HG03354 (cell line): ENCODE measurements around the gene MVB12B.

ENCODE experiments used
- ATAC-seq: cut with Tn5 transposase; IDR thresholded peaks from one replicate; pipeline ENCODE4 v1.9.1; 2021; ENCODE audit warnings: mild to moderate bottlenecking; ENCODE audit not compliant: unreplicated experiment, poor library complexity, severe bottlenecking

Gene MVB12B

DNA sequence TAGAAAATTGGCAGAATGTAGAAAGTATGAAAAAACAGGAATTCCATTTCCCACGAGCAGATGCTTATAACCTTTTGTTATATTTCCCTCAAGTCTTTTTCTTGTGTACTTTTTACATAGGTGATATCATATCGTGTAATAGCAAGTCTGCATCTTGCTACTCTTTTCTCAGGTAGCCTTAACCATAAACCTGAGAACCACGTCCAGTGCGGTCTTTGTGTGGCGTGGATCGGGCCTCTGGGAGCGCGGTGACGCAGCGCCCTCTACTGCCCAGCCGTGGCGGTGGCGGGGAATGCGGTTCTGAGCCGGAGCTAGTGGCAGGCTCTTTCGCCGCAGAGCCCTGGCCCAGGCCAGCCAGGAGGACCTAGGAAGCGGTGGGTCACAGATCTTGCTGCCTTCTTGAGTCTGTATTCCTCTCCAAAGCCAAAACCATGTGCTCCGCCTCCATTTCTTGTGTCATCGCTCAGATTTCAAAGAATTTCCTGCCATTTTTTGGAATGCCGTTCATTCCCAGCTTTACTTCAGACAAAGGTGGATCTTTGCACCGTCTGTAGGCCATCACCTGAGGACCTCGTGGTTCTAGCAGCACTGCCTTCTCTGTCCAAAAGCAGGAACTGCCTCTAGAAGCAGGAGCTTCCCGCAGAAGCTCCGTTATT is 71.9 kb downstream of the MVB12B start:
- peak; percentile 40 for ATAC-seq

DNA sequence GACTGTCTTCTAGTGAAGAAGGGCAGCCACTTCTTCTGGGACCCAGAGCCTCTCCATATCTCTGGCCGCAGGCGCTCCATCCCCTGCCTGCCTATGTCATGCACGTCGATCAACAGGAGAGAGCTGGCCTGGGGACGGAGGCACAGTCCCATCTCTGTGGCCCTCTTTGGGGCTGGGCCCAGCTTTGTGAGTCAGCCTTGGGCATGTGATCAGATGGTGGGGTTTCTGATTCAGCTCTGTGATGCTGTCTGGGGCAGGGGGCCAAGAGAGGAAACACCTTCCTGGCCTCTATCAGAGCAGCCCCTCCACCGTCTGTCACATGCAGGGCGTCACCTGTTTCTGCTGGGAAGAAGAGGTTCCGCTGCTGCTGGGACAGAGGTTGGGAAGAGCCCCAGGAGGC is 72.6 kb downstream of the MVB12B start:
- ATAC-seq = no peak

DNA sequence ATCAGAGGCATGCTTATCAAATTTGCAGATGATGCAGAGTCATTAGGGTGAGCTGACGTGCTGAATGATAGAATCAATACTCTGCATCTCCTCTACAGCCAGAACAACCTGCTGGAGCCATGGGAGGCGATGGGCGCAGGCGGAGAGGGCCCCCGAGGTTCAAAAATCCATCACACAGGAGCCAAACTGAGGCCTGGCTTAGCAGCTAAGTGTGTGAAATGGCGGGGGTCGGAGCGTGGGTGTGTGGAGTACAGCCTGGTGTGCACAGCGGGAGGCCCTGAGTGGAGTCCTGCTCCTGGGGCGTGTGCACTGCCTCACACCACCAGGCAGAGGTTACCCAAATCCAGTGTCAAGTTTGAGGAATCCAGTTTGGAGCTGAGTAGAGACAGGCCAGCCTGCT is 73.2 kb downstream of the MVB12B start:
- no peak for ATAC-seq

DNA sequence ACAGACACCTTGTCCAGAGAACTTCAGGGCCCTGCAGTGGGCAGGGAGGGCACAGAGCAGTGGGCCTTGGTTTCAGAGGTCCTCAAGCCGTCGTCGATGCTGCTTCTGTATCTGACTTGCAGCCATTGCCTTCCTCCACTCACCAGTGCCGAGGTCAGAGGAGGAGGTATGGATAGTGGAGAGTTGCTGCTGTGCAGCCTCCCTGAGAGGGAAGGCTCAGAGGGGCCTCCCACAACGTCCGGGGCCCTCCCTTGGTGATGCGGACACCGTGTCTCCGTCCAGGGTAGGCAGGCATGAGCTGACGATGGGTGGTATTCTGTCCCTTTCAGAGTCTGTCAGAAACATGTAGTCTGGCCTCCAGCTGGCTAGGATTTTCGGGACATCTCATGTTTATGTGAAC is 73.9 kb downstream of the MVB12B start:
- ATAC-seq = no peak

DNA sequence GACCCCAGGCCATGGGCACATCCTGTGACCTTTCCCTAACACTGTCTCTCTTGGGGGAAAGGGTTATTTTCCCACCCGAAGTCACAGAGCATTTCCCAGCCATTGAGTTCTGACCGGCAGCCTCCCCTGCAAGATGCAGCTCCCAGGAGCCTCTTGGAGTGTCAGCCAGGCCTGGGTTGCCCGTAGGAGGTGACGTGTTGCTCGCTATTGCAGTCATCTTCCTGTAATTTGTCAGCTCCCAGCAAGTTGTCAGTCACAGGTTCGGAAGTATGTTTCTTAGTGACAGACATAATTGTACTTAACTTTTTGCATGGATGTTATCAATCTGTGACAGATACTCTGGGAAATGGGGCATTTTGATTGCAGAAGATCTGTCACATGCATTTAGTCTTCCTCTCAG is 74.5 kb downstream of the MVB12B start:
- ATAC-seq = no peak

DNA sequence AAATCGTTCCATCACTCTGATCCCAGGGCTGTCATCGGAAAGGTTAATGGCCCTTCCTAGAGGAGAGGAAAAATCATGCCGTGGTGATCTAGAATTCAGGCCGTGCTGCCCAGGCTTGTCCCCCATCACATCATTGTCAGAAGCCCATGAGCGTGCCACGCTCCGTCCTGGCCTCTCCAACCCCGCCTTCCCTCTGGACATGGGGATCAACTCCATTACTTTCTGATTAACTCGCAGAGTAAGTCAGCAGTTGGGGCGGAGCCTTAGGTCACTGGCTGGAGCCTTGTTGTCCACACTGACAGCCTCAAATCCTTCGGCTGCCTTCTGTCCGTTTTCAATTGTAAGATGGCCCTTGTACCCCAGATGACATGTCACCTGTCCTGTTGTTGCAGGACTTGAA is 75.0 kb downstream of the MVB12B start:
- ATAC-seq = no peak

DNA sequence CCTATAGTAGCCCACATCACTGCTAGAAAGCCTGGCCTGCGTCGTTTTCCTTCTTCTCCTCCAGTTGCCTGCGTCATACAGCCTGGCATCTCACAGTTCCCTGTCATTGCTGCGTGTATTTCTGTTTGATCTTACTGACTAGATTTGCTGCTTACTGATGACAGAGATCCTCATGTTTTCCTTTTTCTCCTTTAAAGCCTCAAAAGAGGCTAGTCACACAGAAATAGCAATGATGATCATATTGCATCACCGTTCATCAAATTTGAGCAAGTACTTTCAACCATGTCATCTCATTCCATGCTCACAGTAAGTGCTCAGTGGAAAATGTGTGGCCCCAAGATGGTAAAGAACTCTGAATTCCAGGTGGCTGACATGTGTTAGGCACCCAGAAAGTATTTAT is 76.8 kb downstream of the MVB12B start:
- no peak for ATAC-seq

DNA sequence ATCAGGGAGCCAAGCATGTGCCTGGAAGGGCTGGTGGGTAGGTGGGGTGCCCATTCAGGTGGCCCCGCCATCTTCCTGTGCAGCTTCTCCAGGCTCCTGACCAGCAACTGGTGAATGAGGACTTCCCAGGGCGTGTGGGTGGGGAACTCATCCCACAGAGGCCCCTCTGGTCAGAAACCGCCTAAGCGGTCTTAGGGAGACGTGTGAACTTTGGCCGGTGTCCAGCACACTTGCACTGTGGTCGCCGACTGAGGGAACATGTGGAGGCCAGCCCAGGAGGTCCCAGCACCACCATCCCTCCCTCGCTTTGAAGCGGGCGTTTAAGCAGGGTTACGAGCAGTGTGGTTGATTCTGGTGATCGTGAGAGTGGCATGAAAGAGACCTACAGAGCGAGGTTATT is 77.8 kb downstream of the MVB12B start:
- no peak for ATAC-seq

DNA sequence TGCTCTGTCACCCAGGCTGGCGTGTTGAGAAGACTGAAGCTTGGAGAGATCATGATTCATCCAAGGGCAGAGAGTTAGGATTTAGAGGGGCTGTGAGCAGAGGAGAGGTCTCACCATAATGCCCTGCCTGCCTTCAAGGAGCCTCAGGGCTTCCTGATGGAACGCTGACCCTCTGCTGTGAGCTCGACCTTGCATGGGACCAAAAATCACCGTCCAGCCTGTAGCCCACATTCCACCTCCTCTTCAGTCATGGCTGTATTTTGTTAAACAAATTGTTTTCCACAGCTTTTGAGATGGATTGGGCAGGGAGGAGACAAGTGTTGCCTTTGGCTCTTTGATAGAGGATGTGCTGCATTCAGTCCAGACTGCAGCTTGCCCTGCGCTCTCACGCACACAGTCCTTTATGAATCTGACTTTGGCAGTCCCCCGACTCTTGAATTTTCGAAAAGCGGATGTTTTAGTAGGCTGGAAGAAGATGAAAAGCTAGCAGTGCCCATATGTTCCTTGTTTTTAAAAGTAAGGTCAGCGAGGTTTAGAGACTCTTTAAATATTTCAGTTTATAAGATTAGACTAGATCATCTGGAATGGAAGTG is 79.5 kb downstream of the MVB12B start:
- ATAC-seq = no peak

DNA sequence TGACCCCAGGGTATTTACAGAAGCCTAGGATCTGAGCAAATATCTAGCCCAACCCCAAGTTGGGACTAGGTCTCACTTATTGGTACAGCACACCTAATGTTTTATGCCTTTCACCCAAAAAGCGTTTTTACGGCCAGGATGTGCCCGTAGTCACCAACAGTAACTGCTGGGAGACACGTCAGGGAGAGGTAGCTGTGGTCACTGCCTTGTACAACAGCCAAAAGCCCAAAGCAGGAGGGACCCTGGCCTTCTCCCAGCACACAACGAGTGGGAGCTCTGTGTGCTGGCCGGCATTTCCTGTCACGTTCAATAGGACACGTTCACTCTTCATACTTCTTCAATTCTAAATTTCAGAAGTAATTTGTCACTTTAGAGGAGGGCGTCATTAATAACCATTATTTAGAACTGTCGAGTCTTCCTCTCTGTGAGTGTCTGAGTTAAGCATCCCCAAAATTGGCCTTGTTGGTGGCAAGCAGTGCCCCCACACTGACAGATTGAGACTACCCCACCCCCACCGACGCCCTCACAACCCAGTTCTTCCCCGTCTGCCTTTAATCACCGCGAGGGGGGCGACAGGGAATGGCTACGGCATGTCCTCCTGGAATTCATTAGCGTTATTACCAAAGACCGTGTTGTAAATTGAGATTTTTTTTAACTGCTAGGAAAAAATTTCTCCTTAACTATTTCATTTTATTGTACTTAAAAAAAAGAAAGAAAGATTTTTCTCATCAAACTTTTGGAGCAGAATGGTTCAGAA is 80.7 kb downstream of the MVB12B start:
- no peak for ATAC-seq

DNA sequence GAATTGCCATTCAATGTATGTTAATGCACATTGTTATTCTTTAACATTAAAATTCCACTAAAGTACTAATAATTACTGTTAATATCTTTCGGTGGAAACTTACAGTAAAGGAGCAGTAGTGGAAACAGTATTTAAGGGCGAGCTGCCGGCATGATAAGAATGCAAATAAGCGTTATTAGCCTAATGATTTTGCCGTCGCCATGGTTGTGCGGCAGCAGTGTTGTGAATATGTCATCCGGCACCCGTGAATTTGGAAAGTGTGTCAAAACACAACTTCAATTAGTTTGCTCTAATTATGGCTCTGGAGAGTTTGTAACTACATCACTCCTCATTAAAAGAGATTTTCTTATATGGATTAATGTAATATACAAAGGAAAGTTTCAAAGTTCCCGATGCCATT is 81.4 kb downstream of the MVB12B start:
- no peak for ATAC-seq

DNA sequence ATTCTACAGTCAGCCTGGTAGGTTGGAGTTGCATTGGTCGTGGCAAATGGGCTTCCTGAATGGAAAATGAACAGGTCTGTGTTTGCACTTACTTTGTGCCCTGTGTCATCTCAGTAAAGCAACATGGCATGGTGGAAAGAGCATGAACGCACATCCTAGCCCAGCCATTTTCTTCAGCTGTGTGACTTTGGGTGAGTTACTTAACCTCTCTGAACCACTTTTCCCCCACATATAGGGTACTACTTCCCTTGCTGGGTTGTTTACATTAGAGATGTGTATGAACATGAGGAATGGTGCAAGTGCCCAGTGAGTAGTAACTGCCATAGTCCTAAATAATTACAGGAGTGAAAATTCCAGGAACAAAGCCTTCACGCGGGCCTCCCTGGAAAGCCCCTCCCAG is 83.6 kb downstream of the MVB12B start:
- no peak for ATAC-seq

DNA sequence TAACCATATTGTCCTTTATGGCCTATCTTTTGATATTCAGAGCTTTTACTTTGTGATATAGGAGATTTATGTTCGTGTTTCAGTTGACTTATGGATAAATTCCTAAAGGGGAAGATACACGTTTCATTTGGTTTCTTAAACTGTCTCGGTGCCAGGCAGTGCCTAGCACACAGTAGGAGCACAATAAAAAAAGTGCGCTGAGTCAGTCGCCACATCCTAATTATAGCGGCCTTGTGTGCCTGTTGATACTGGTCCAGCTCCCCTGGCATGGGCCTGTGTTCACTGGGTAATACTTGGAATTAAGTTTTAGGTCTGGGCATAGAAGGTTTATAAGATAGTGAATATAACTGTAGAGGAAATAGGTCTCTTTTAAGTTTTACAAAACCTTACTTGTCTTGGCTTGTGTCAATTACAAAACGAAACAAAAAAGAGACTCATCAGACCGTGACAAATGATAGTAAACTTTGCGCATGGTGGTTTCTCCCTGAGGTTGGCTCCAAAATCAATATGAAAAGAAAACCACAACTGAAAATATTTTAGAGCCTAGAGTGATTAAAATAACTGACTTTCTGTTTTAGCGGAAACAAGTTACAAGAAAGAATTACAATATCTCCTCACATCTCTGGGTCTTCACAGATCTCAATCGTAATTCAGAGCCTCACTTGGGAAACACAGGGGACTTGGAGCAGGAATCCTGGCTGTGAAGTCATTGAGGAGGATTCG is 84.8 kb downstream of the MVB12B start:
- peak; percentile 79 for ATAC-seq

DNA sequence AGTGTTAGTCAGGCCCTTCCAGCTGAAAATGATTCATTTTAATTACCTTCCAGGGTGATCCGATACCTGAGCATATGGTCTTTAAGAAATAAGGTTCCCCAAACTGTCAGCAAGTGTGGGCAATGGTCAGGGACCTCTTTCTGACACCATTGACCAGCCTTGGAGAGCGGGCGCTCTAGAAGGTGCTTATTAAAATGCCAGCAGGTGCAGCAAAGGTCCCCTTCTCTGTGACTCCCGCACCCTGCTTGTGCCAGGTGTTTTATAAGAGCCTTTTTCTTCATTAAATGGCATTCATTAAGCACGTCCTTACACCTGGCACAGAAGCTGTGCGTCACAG is 85.3 kb downstream of the MVB12B start:
- ATAC-seq = peak; percentile 29

DNA sequence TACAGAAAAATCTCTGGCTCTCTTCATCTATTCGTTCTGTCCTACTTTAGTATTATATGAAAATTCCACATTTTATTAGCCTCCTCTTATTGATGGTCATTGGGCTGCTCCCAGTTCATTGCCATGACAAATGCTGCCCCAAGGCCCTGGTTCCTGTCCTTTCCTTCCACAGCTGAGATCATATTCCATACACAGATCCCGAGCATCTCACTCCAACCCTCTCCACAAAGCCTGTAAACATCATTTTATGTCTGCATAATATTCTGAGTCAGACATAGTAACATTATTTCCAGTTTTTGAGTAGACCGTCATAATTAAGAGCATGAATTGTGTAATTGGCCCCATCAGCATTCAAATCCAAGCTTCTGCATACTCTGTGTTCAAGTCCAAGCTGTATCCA is 86.3 kb downstream of the MVB12B start:
- no peak for ATAC-seq

DNA sequence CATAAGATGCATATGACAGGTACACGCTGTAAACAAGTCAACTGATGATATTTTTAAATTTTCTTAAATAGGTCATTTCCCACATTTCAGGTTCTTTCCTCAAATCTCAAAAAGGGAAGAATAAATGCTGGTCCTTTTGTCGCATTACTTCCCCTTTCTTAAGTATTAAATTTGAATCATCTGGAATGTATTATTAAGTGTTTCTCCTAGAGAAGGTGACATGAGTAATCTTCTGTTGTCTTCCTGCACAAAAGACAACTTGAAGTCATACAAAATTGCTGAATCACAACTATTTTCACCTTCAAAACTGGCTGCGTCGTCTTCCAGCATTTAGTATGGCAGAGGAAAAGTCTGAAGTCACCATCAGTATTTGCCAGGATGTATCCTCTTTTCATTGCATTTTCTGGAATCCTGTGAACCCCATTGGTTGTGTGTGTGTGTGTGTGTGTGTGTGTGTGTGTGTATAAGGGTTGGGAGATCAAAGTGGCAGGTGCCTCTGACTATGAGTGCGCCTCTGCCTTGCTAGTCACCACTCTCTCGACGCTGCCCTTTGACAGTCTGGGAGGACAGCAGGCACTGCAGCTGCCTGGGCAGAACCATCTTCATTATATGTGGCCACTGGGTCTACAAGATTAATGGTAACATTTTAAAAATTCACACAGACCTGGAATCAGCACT is 86.9 kb downstream of the MVB12B start:
- ATAC-seq = no peak

DNA sequence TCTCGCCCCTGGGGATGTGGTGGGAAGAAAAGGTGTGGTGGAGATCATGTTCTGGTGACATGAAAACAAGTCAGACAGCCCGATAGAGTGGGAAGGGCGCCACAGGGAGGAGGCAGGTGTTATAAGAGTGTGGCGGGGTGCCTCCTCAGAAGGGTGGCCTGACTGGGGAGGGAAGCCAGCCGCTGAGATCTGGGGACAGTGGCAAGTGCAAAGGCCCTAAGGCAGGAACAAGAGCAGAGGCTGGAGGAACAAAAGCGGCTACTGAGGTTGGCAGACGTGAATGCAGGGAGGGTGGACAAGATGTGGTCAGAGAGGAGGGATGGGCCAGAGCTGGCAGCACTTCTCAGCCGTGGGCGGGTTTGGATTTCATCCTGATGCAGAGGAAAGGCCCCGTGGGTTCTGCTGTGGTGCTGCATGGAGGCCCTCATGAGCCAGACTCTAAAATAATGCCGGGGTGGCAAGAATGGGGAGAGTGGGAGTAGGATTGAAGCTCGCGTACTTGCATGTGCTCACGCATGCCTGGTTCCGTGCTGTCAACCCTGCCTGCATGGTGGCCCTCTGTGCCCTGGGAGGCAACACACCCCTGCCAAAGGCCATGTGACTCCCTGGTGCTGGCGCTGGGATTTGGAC is 89.2 kb downstream of the MVB12B start:
- ATAC-seq = no peak

DNA sequence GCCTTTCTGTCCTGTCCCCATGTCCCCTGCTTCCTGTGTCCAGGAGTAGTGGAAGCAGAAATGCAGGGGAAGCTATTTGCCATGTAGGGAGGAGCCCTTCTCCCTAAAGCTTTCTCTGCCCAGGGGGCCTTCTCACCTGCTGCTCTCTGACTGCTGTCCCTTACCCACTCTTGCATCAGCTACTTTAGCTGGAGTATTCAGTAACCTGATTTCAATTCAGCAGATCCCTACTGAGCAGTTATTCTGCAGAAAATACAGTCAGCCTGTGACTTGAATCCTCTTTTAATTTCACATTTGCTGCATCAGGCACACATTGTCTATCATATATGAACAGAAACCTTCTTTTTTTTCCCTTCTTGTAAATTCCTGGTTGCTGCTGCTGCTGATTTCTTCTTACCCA is 90.4 kb downstream of the MVB12B start:
- no peak for ATAC-seq

DNA sequence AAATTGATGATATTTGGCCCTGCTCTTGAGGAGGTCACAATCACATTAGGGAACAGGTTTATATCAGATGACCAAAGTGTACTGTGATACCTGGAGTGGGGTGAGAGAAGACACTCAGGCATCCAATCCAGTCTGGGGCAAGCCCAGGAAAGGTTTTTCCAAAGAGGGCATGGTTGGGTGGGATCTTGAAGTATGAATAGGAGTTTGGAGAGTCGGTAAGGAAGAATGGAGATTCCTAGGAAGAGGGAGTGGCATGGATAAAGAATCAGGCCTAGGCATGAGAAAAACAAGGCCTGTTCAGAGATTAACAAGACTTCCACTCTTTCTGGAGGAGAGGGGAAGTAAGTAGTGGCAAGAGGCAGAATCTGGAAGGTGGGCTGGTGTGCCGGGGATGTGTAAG is 91.1 kb downstream of the MVB12B start:
- ATAC-seq = no peak

DNA sequence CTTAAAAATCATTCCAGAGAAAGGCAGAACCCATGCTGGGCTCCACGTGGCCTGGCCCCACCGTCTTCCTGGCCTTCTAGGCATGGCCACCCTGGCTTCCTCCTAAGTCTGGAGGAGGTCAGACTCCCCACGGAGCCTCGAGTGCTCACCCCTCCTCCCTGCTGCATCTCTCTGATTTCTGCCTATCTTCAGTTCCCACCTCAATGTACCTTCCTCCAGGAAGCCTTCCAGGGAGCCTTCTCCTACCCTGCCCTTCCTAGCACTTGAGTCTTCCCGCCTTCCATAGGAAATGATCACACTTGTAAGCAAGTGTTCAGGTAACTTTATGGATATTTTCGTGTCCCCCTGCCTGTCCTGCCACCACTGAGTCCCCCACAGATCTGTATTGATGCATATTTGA is 92.0 kb downstream of the MVB12B start:
- no peak for ATAC-seq
